Right lobe of liver (tissue), 4 donors: ENCODE data around the gene MGA.

ENCODE experiments used
- POLR2A ChIP-seq: fragments of 450-650 bp; IDR thresholded peaks from one replicate; pipeline ENCODE4 v1.6.1; 2017; ENCODE audit warnings: antibody characterized with exemption, mild to moderate bottlenecking
- TF ChIP-seq, protein P1 (sequence below), 4 donors: fragments of 200-600 bp in 3 of 4; fragments of 450-650 bp in 1 of 4; IDR thresholded peaks; one replicate each; pipeline versions ENCODE4 v1.5.1 to v1.8.0; 2016 to 2022; ENCODE audit warnings: antibody characterized with exemption in 4 of 4, mild to moderate bottlenecking in 2 of 4
- donor health status: DM: no; HTN: no; CAD: no.
- donor health status: DM: no; HTN: no; CAD: no.
- donor health status: DM: no; HTN: yes; CAD: no.

DNA sequence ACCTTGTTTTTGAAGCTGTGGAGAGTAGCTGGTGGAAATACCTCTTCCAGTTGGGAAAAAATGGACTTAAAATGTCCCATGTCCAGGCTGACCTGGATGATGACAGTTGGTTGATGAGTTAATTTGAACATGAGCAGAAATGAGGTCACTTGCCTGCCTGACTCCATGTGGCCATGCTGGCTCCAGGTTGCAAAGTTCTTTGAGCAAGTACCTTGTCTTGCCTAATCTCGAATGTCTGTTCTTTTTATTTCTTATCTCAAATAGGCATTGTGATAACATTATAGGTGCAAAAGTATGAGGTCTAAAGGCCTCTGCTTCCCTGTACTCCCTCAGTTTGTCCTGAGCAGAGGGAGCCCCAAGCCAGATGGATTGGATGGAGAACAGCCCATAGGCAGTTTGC, 123.1 kb downstream of the MGA start:
- TF ChIP-seq, protein P1, sequence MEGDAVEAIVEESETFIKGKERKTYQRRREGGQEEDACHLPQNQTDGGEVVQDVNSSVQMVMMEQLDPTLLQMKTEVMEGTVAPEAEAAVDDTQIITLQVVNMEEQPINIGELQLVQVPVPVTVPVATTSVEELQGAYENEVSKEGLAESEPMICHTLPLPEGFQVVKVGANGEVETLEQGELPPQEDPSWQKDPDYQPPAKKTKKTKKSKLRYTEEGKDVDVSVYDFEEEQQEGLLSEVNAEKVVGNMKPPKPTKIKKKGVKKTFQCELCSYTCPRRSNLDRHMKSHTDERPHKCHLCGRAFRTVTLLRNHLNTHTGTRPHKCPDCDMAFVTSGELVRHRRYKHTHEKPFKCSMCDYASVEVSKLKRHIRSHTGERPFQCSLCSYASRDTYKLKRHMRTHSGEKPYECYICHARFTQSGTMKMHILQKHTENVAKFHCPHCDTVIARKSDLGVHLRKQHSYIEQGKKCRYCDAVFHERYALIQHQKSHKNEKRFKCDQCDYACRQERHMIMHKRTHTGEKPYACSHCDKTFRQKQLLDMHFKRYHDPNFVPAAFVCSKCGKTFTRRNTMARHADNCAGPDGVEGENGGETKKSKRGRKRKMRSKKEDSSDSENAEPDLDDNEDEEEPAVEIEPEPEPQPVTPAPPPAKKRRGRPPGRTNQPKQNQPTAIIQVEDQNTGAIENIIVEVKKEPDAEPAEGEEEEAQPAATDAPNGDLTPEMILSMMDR (IDR thresholded peaks at IDR 0.05) = no peak
- no peak for TF ChIP-seq POLR2A
